PC-3 (cell line): ENCODE measurements around the gene NPFFR1. TPM values are rescaled to one million over a fixed set of nuclear protein-coding genes. Genes with fewer than 3 reads are reported as not detected.

ENCODE experiments used
- ATAC-seq: fragments of 200-7000 bp; cut with Tn5 transposase; 2 replicates; pipeline ENCODE4 v1.9.1; 2020; ENCODE audit warnings: mild to moderate bottlenecking, moderate library complexity
- BruUV-seq: library from RNA; stranded (reverse); fragments of 400-500 nt; replicated peaks from 2 replicates; lab custom pipeline; 2021; lab: Mats Ljungman, UMichigan
- CTCF ChIA-PET: fragments of 300-600 bp; sonication (Branson Sonifier 250); formaldehyde crosslinking; loops from one replicate; lab custom pipeline; 2022; ENCODE audit warnings: antibody characterized with exemption; lab: Charles Lee
- POLR2A ChIA-PET: fragments of 300-600 bp; sonication (Branson Sonifier 250); formaldehyde crosslinking; loops from one replicate; lab custom pipeline; 2022; ENCODE audit warnings: antibody characterized with exemption; ENCODE audit not compliant: unreplicated experiment; lab: Charles Lee
- DNase-seq: peaks from one replicate; pipeline ENCODE4 v3.0.0-alpha.2; 2015
- H2AFZ ChIP-seq: fragments of 300-600 bp; sonication (generic); 2 replicates; pipeline ENCODE4 v1.6.0; 2016; ENCODE audit warnings: antibody characterized with exemption, low read length
- H3F3A ChIP-seq: fragments of 300-600 bp; sonication (generic); one replicate; pipeline ENCODE4 v1.6.0; 2017; ENCODE audit warnings: antibody characterized with exemption, low read length, control low read depth, mild to moderate bottlenecking; ENCODE audit not compliant: unreplicated experiment
- H3K27ac ChIP-seq: fragments of 300-600 bp; sonication (generic); 2 replicates; pipeline ENCODE4 v1.5.1; 2016; ENCODE audit warnings: mild to moderate bottlenecking, low read length
- H3K27me3 ChIP-seq: fragments of 300-600 bp; sonication (generic); 2 replicates; pipeline ENCODE4 v1.6.1; 2016; ENCODE audit warnings: low read length, mixed read lengths
- H3K36me3 ChIP-seq: fragments of 300-600 bp; sonication (generic); 2 replicates; pipeline ENCODE4 v1.6.1; 2016; ENCODE audit warnings: low read depth, mixed run types, low read length, mixed read lengths
- H3K4me1 ChIP-seq: fragments of 300-600 bp; sonication (generic); 2 replicates; pipeline ENCODE4 v1.5.1; 2016; ENCODE audit warnings: low read length; ENCODE audit not compliant: insufficient read depth
- H3K4me2 ChIP-seq: fragments of 300-600 bp; sonication (generic); 2 replicates; pipeline ENCODE4 v1.6.0; 2016; ENCODE audit warnings: low read length
- H3K4me3 ChIP-seq: fragments of 300-600 bp; sonication (generic); 2 replicates; pipeline ENCODE4 v1.5.1; 2016; ENCODE audit warnings: mild to moderate bottlenecking, low read length, mixed read lengths
- H3K79me2 ChIP-seq: fragments of 300-600 bp; sonication (generic); 2 replicates; pipeline ENCODE4 v1.6.1; 2017; ENCODE audit warnings: low read length, mixed read lengths
- H3K9ac ChIP-seq: fragments of 300-600 bp; sonication (generic); 2 replicates; pipeline ENCODE4 v1.6.0; 2016; ENCODE audit warnings: mild to moderate bottlenecking, low read length
- H3K9me2 ChIP-seq: fragments of 300-600 bp; sonication (generic); replicated peaks from 2 replicates; pipeline ENCODE4 v1.6.1; 2016; ENCODE audit warnings: mixed run types, low read length, mixed read lengths
- H3K9me3 ChIP-seq: fragments of 300-600 bp; sonication (generic); 2 replicates; pipeline ENCODE4 v1.6.1; 2016; ENCODE audit warnings: low read length, mixed read lengths
- H4K20me1 ChIP-seq: fragments of 300-600 bp; sonication (generic); 2 replicates; pipeline ENCODE4 v1.6.1; 2016; ENCODE audit warnings: low read length, mixed read lengths
- EZH2 ChIP-seq: fragments of 300-600 bp; sonication (generic); IDR thresholded peaks from one replicate; pipeline ENCODE4 v1.6.1; 2017; ENCODE audit warnings: antibody characterized with exemption, mild to moderate bottlenecking, low read length; ENCODE audit not compliant: unreplicated experiment
- EZH2phosphoT487 ChIP-seq: fragments of 300-600 bp; sonication (generic); IDR thresholded peaks from 2 replicates; pipeline ENCODE4 v1.6.1; 2018; ENCODE audit warnings: mild to moderate bottlenecking, antibody characterized with exemption, low read length, borderline replicate concordance
- intact Hi-C: fragments of 100-400 bp; cut with micrococcal nuclease; formaldehyde crosslinking; loops from 2 replicates; pipeline ENCODE4 v1.9.0; 2023
- total RNA-seq: library from RNA; depleted of rRNA; stranded (reverse); fragments of >200 nt; gene quantifications from 2 replicates; pipeline ENCODE4 v1.2.3, GENCODE V29; 2014
- TF ChIP-seq, protein P1 (sequence below): fragments of 300-600 bp; sonication (generic); conservative IDR thresholded peaks from 2 replicates; pipeline ENCODE4 v1.5.1; 2017; ENCODE audit warnings: antibody characterized with exemption, low read depth, mild to moderate bottlenecking, low read length

NPFFR1 gene
- total RNA-seq, 1 experiment from 2014 or later, result not detected

GRCh38 chr10:70233109-70233938 is 50.5 kb downstream of the NPFFR1 start, which contains the start of gene PPA1:
TSS of gene PPA1 (minus strand) at chr10:70233429. CDS start at chr10:70233327, 102 bp downstream.
- Histone ChIP-seq H3K9me2 (no peaks in the 10 kb centered on the region), H3K27me3 (no peaks in the 10 kb centered on the region), H3K4me1 (peaks cover 29% of the 10 kb centered on the region), H3K9ac (peak within 1 kb of the TSS; percentile 97), H3K9me3 (no peaks in the 10 kb centered on the region), H3K4me3 (peak within 1 kb of the TSS; percentile 91), H3K36me3 (peaks cover 14% of the 10 kb centered on the region), H4K20me1 (peaks cover 32% of the 10 kb centered on the region), H2AFZ (peak within 1 kb of the TSS; percentile 90), H3K79me2 (peaks cover 49% of the 10 kb centered on the region), H3K4me2 (peak within 1 kb of the TSS; percentile 90), H3F3A (no peaks in the 10 kb centered on the region), H3K27ac (peak within 1 kb of the TSS; percentile 75)
- POLR2A ChIA-PET, result interaction anchor here (1.1 to 1.5 kb wide), 2 partner anchors 63 to 131 kb away, joined by 4 to 28 read pairs; partner anchors contain the start of gene SAR1A
- DNase-seq (peak; percentile 100), ATAC-seq (peak; percentile 87)
- CTCF ChIA-PET, result interaction anchor here (0.6 to 2.8 kb wide), 8 partner anchors 12 to 154 kb away, joined by 3 to 25 read pairs (median 4); partner anchors contain the start of gene TYSND1
- intact Hi-C loops, result loop anchor here (1.0 to 2.0 kb wide), 4 partner anchors 33 to 149 kb away; partner anchors contain the start of genes LRRC20 and SAR1A
- TSS peak; percentile 74 for BruUV-seq
- no peak for TF ChIP-seq EZH2phosphoT487
- TF ChIP-seq, protein P1, sequence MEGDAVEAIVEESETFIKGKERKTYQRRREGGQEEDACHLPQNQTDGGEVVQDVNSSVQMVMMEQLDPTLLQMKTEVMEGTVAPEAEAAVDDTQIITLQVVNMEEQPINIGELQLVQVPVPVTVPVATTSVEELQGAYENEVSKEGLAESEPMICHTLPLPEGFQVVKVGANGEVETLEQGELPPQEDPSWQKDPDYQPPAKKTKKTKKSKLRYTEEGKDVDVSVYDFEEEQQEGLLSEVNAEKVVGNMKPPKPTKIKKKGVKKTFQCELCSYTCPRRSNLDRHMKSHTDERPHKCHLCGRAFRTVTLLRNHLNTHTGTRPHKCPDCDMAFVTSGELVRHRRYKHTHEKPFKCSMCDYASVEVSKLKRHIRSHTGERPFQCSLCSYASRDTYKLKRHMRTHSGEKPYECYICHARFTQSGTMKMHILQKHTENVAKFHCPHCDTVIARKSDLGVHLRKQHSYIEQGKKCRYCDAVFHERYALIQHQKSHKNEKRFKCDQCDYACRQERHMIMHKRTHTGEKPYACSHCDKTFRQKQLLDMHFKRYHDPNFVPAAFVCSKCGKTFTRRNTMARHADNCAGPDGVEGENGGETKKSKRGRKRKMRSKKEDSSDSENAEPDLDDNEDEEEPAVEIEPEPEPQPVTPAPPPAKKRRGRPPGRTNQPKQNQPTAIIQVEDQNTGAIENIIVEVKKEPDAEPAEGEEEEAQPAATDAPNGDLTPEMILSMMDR, result peak; percentile 71

DNA sequence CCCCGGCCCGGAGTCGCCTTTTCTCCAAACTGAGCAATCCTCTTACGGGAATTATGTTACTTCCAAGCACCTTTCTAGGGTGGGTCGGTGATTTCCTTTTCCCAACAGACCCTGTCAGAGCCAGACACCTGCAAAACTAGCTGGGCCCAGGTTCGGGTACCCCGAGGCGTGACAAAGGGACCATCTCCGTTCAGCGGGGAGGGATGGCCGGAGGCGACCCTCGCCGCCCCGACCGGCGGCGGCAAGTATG is 51.0 kb downstream of the NPFFR1 start:
- peak overlapping the region; percentile 97 for H3K9ac ChIP-seq
- DNase-seq (no peak), ATAC-seq (no peak)
- peak overlapping the region; percentile 91 for H3K4me3 ChIP-seq
- H3K9me3 ChIP-seq, result no peaks in the 10 kb centered on the region
- CTCF ChIA-PET, result interaction anchor here (0.6 to 2.8 kb wide), 5 partner anchors 11 to 155 kb away, joined by 4 to 25 read pairs (median 7); partner anchors contain the start of gene TYSND1
- POLR2A ChIA-PET, result interaction anchor here (1.1 to 1.5 kb wide), 2 partner anchors 62 to 132 kb away, joined by 4 to 28 read pairs; partner anchors contain the start of gene SAR1A
- H3K36me3 ChIP-seq, result peaks cover 20% of the 10 kb centered on the region
- peak overlapping the region; percentile 90 for H3K4me2 ChIP-seq
- no TSS peak for BruUV-seq
- no peaks in the 10 kb centered on the region for H3K9me2 ChIP-seq
- peak overlapping the region; percentile 75 for H3K27ac ChIP-seq
- H3K4me1 ChIP-seq, result peaks cover 35% of the 10 kb centered on the region
- no peaks in the 10 kb centered on the region for H3F3A ChIP-seq
- no peak for TF ChIP-seq EZH2
- peaks cover 54% of the 10 kb centered on the region for H3K79me2 ChIP-seq
- intact Hi-C loops, result loop anchor here (1.0 to 2.0 kb wide), 6 partner anchors 10 to 150 kb away; partner anchors contain the start of genes LRRC20 and SAR1A
- peaks cover 38% of the 10 kb centered on the region for H4K20me1 ChIP-seq
- H3K27me3 ChIP-seq, result no peaks in the 10 kb centered on the region
- peak overlapping the region; percentile 51 for H2AFZ ChIP-seq

- peak overlapping the region; percentile 91 for H3K4me3 ChIP-seq
- H3K9ac ChIP-seq, result peak overlapping the region; percentile 97
- no peaks in the 10 kb centered on the region for H3F3A ChIP-seq
- intact Hi-C loops, result loop anchor here (1.0 to 2.0 kb wide), 3 partner anchors 10 to 146 kb away; no protein-coding TSS in a partner anchor
- TSS peak; percentile 76 for BruUV-seq
- TF ChIP-seq, protein P1, result no peak
- TF ChIP-seq EZH2, result no peak
- TF ChIP-seq EZH2phosphoT487, result no peak
- peak overlapping the region; percentile 90 for H3K4me2 ChIP-seq
- POLR2A ChIA-PET, result interaction anchor here (0.6 to 1.5 kb wide), 4 partner anchors 11 to 362 kb away, joined by 4 to 12 read pairs (median 7); no protein-coding TSS in a partner anchor
- no peaks in the 10 kb centered on the region for H3K9me3 ChIP-seq
- peaks cover 38% of the 10 kb centered on the region for H3K4me1 ChIP-seq
- peaks cover 23% of the 10 kb centered on the region for H3K36me3 ChIP-seq
- H2AFZ ChIP-seq, result peak overlapping the region; percentile 51
- CTCF ChIA-PET, result interaction anchor here (0.6 to 2.8 kb wide), 3 partner anchors 11 to 155 kb away, joined by 5 to 25 read pairs (median 8); partner anchors contain the start of gene TYSND1
- H4K20me1 ChIP-seq, result peaks cover 42% of the 10 kb centered on the region
- peaks cover 59% of the 10 kb centered on the region for H3K79me2 ChIP-seq
- peak; percentile 93 for DNase-seq
- H3K27me3 ChIP-seq, result no peaks in the 10 kb centered on the region
- ATAC-seq, result peak; percentile 25
- no peaks in the 10 kb centered on the region for H3K9me2 ChIP-seq
- peak overlapping the region; percentile 75 for H3K27ac ChIP-seq
Observed at GRCh38 chr10:70232155-70232858, 51.5 kb downstream of the NPFFR1 start.
